HG03095 (cell line): Measurements from ENCODE around the gene C1orf35.
"Not testable (repeated sequence)": the region's sequence is repeated elsewhere in the genome, so short reads cannot be mapped to it uniquely, and the experiment has no call there.

Source experiments
- ATAC-seq: cut with Tn5 transposase; IDR thresholded peaks from one replicate; pipeline ENCODE4 v1.9.1; 2021; ENCODE audit warnings: moderate library complexity; ENCODE audit not compliant: unreplicated experiment

The C1orf35 gene

GRCh38 chr1:228142701-228143136, 39.6 kb upstream of the C1orf35 start:
- ATAC-seq, result no peak

GRCh38 chr1:228142155-228142691, 39.1 kb upstream of the C1orf35 start:
- ATAC-seq, result no peak

GRCh38 chr1:228141226-228142044, 38.3 kb upstream of the C1orf35 start:
- ATAC-seq, result no peak

- ATAC-seq, result no peak
Observed at GRCh38 chr1:228140724-228141225, 37.6 kb upstream of the C1orf35 start.

DNA sequence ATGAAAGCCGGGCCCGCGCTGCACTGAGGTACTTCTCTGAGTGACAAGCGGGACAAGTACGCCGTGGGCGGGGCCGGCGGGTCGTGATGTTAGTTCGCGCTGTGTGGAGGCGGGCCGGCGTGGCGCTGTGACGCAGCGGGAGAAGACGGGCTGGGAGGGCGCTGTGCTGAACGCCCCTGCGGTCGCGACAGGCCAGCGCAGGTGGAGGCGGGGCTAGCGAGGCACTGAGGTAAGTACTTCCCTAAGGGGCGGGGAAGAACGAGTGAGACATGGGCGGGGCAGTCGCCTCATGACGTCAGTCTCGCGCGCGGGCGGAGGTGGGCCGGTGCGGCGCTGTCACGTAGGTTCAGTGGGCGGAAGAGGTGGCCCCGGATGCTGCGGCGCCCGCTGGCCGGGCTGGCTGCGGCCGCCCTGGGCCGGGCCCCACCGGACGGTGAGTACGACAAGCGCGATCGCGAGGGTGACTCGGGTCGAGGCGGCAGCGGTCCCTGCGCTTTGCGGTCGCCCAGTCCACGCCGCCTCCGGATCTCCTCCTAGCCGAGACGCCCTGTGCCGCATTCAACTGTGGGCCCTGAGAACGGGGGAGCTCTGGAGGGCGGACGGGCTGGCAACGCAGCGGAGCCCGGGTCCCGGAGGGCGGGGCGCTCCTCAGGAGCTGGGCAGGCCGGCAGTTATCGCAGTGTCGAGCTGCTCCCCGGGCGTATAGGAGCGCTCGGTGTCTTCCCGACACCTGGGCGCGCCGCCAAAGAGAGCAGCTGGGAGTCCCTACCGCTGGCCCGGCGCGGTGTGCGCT, 37.0 kb upstream of the C1orf35 start, which contains the start of gene GUK1:
Gene GUK1, plus strand, starts transcription at position 349 of the 793 bp plus-strand sequence. Its CDS starts 24 bp downstream, at position 373.
- peak; percentile 87 for ATAC-seq

- ATAC-seq, result no peak
Observed at GRCh38 chr1:228139406-228139930, 36.3 kb upstream of the C1orf35 start.

GRCh38 chr1:228136901-228137300, 33.8 kb upstream of the C1orf35 start:
- no peak for ATAC-seq

DNA sequence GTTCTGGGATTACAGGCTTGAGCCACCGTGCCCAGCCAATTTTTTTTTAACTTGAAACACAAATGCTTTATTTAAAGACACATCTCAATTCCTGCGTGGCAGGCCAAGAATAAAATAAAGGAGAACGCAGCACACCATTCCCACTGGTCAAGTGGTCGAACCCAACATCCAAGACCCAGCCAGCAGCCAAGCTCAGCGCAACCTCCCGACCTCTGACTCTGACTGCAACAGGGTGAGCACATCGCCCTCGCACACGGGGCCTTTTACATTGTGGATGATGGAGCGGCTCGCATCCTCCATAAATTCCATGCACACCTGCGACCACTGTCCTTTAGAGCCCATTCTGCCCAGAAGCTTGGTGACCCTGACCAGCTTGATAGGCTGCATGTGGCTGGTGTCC, 31.5 kb upstream of the C1orf35 start:
- ATAC-seq, result no peak

DNA sequence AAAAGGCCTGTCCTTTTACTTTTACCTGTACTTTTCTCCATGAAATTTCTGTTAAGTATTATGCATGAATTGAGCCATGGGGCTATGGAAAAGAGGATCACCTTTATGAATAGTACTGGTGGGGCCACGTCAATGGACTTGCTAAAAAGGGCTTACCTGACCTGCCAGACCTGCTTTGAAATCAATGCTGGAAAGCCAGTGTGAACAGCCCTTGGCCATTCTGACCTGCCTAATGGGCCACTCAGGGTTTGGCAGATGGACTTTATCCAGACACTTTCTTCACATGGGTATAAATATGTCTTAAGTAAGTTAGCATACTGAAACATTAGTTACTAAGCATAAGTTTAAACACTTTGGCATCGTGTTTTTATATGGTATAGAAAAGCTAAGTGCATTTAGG, 28.6 kb upstream of the C1orf35 start:
- no peak for ATAC-seq

GRCh38 chr1:228125185-228125584, 22.1 kb upstream of the C1orf35 start:
- no peak for ATAC-seq

- no peak for ATAC-seq
Observed at GRCh38 chr1:228123505-228123904, 20.4 kb upstream of the C1orf35 start.

GRCh38 chr1:228122921-228123441, 19.9 kb upstream of the C1orf35 start:
- ATAC-seq, result no peak

GRCh38 chr1:228120857-228121489, 17.8 kb upstream of the C1orf35 start:
- no peak for ATAC-seq

DNA sequence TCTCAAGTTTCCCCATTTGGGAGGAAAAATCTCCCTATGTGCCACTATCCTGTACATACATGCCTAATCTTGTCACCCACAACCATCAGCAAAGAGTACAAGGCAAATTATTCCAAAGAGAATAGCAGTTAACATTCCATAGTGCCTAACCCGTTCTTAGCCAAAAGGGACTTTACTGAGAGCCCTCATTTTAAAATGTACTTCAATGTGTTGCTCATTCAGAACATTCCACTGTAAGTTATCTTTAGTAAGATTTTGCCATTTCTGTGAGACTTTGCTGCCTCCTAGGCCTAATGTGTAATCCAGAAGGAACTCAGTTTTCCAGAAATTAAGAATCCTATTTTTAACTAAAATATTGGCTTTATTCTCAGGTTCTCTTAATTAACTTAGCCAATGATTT, 17.2 kb upstream of the C1orf35 start:
- ATAC-seq, result no peak

GRCh38 chr1:228118040-228118439, 14.9 kb upstream of the C1orf35 start:
- no peak for ATAC-seq

- ATAC-seq, result no peak
Observed at GRCh38 chr1:228117335-228117734, 14.2 kb upstream of the C1orf35 start.

GRCh38 chr1:228114827-228115226, 11.7 kb upstream of the C1orf35 start:
- ATAC-seq, result no peak

DNA sequence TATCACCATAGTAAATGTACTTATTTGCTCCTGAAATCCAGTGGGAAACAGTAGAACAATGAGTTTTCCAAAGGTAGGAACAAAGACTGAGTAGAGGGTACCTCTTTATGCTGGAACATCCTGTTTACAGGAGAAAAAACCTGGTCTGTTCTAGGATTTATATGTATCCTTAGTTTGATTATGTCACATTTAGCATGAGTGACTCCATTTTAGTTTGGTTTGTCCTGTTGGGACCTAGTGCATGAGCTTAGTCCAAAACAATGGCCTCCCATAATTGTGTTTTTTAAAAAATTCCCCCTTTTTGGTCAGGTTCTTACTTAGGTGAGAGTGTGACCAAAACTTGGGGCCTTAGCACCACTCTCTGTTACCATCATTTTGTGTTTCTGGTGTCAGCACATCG, 9.5 kb upstream of the C1orf35 start:
- ATAC-seq, result no peak

DNA sequence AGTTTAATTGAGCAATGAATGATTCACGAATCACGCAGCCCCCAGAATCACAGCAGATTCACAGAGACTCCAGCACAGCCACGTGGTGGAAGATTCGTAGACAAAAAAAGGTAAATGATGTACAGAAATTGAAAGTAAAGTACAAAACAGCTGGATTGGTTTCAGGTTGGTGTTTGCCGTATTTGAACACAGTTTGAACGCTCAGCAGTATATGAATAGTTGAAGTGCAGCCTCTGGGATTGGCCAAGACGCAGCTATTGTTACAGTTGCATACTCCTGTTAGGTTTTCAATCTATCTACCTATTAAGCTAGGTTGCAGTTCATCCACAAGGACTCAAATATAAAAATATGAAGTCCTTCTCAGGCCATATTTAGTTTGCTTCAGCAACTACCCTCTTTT, 9.0 kb upstream of the C1orf35 start:
- ATAC-seq, result no peak

GRCh38 chr1:228111315-228111714, 8.2 kb upstream of the C1orf35 start:
- not testable (repeated sequence) for ATAC-seq

DNA sequence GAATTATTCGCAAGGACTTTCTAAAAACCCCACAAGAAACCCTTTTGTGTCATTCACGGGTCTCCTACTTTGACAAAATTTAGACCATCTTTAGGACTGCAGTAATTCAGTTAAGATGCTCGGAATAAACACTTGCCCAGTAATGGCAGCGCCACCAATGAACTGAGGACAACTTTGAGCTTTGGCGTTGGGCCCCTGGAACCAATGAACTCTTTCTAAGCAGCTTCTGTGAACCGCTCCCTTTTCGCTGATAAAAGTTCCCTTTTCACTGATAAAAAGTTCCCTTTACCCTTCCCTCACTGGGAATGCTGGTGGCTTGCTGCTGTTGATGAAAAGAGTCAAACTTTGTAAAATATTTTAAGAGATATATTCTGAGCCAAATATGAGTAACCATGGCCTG, 7.4 kb upstream of the C1orf35 start:
- ATAC-seq, result no peak
